OCI-LY3 (cell line): ENCODE results near the gene PCED1A.

ENCODE experiments used
- H2AFZ ChIP-seq: fragments of 200-600, 300-600 bp; shearing (Covaris generic); 2 replicates; pipeline ENCODE4 v1.6.0; 2014; ENCODE audit warnings: antibody characterized with exemption, low read depth, low read length
- H3K27ac ChIP-seq: fragments of 200-600, 300-600 bp; sonication (generic); 2 replicates; pipeline ENCODE4 v1.5.1; 2014; ENCODE audit warnings: mild to moderate bottlenecking, low read length, moderate library complexity, mixed read lengths
- H3K27me3 ChIP-seq: fragments of 200-600, 300-600 bp; sonication (generic); 2 replicates; pipeline ENCODE4 v1.6.1; 2014; ENCODE audit warnings: low read depth, low read length, mixed read lengths
- H3K36me3 ChIP-seq: fragments of 200-600, 300-600 bp; sonication (generic); replicated peaks from 2 replicates; pipeline ENCODE3; 2014; ENCODE audit warnings: low read depth, low read length, mixed read lengths
- H3K4me1 ChIP-seq: fragments of 300-600, 200-600 bp; sonication (generic); 2 replicates; pipeline ENCODE4 v1.6.1; 2014; ENCODE audit warnings: low read length, mixed read lengths
- H3K4me2 ChIP-seq: fragments of 200-600, 300-600 bp; sonication (generic); 2 replicates; pipeline ENCODE4 v1.6.1; 2014; ENCODE audit warnings: low read length, mixed read lengths
- H3K4me3 ChIP-seq: fragments of 300-600, 200-600 bp; sonication (generic); 2 replicates; pipeline ENCODE4 v1.5.1; 2014; ENCODE audit warnings: antibody characterized with exemption, mild to moderate bottlenecking, low read length, moderate library complexity
- H3K79me2 ChIP-seq: fragments of 300-600, 200-600 bp; shearing (Covaris generic); 2 replicates; pipeline ENCODE4 v1.6.1; 2014; ENCODE audit warnings: mild to moderate bottlenecking, low read length, mixed read lengths
- H3K9ac ChIP-seq: fragments of 300-600, 200-600 bp; shearing (Covaris generic); 2 replicates; pipeline ENCODE4 v1.6.0; 2014; ENCODE audit warnings: mild to moderate bottlenecking, low read length, moderate library complexity
- H3K9me3 ChIP-seq: fragments of 200-600, 300-600 bp; shearing (Covaris generic); 2 replicates; pipeline ENCODE4 v1.6.1; 2014; ENCODE audit warnings: low read length, mixed read lengths; ENCODE audit not compliant: insufficient read depth
- H4K20me1 ChIP-seq: fragments of 200-600, 300-600 bp; sonication (generic); 2 replicates; pipeline ENCODE4 v1.6.1; 2016; ENCODE audit warnings: low read length, mixed read lengths; ENCODE audit not compliant: insufficient read depth
- EZH2phosphoT487 ChIP-seq: fragments of 200-600 bp; shearing (Covaris generic); IDR thresholded peaks from 2 replicates; pipeline ENCODE4 v1.6.1; 2018; ENCODE audit warnings: antibody characterized with exemption, mixed run types, low read depth
- TF ChIP-seq, protein P1 (sequence below): fragments of 200-600, 300-600 bp; sonication (generic); IDR thresholded peaks from 2 replicates; pipeline ENCODE4 v1.5.1; 2014; ENCODE audit warnings: antibody characterized with exemption, low read length, low read depth

Gene PCED1A

DNA sequence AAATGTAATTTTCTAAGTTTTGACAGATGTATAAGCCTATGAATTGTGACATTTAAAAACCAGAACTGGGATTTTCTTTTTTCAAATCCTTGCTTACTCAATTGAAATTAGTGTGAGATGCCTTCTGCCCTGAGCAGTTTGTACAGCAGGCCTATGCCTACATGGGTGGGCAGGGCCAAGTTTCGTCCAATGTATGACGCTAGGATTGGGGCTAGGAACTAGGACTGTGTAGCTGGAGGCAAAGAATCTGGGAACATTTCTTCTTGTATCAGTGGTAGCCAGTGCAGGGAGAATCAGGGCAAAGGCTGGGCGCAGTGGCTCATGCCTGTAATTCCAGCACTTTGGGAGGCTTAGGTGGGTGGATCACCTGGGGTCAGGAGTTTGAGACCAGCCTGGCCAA, 28.9 kb upstream of the PCED1A start:
- Histone ChIP-seq H3K4me1 (peaks cover 10% of the 10 kb centered on the region), H3K79me2 (peaks cover 9% of the 10 kb centered on the region), H3K27ac (no peak overlapping the region), H3K27me3 (no peaks in the 10 kb centered on the region), H3K9me3 (no peaks in the 10 kb centered on the region), H2AFZ (no peak overlapping the region), H3K9ac (no peak overlapping the region), H3K36me3 (peaks cover 3% of the 10 kb centered on the region), H3K4me2 (no peak overlapping the region), H3K4me3 (no peak overlapping the region), H4K20me1 (no peaks in the 10 kb centered on the region)
- TF ChIP-seq, protein P1, sequence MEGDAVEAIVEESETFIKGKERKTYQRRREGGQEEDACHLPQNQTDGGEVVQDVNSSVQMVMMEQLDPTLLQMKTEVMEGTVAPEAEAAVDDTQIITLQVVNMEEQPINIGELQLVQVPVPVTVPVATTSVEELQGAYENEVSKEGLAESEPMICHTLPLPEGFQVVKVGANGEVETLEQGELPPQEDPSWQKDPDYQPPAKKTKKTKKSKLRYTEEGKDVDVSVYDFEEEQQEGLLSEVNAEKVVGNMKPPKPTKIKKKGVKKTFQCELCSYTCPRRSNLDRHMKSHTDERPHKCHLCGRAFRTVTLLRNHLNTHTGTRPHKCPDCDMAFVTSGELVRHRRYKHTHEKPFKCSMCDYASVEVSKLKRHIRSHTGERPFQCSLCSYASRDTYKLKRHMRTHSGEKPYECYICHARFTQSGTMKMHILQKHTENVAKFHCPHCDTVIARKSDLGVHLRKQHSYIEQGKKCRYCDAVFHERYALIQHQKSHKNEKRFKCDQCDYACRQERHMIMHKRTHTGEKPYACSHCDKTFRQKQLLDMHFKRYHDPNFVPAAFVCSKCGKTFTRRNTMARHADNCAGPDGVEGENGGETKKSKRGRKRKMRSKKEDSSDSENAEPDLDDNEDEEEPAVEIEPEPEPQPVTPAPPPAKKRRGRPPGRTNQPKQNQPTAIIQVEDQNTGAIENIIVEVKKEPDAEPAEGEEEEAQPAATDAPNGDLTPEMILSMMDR: no peak
- no peak for TF ChIP-seq EZH2phosphoT487

DNA sequence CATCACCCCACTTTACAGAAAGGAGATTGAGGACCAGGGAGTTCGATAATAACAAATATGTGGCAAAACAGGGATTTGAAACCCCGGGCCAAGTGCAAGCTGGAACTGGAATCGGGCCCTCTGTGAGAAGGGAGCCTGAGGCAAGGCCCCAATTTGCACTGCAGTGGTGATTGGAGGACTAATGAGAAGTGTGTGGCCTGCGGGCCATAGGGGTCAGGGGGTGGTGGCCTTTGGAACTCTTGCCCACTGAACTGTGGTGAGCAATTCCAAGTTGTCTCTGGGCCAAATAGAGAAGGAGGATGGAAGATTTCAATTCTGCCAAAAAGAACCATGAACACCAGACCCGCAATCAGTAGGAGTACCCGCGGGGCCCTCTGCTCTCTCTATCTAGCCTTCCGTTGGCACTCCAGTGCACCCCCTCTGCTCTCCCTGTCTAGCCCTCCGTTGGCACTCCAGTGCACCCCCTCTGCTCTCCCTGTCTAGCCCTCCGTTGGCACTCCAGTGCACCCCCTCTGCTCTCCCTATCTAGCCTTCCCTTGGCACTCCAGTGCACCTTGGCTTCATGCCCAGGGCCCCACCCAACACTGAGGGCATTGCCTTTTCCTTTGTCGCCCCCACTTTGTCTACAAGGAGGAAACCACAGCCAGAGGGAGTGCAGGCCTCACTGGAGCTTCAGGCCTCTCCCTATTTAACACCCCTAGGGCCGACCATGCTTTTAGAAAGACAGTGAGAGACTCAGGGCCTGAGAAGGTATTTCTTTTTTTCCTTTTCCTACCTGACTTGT, 26.8 kb upstream of the PCED1A start:
- H3K9me3 ChIP-seq: no peaks in the 10 kb centered on the region
- H4K20me1 ChIP-seq: no peaks in the 10 kb centered on the region
- TF ChIP-seq, protein P1: no peak
- no peak for TF ChIP-seq EZH2phosphoT487
- no peak overlapping the region for H3K27ac ChIP-seq
- peaks cover 8% of the 10 kb centered on the region for H3K4me1 ChIP-seq
- peaks cover 3% of the 10 kb centered on the region for H3K36me3 ChIP-seq
- H3K4me2 ChIP-seq: no peak overlapping the region
- no peaks in the 10 kb centered on the region for H3K27me3 ChIP-seq
- no peak overlapping the region for H3K4me3 ChIP-seq
- no peak overlapping the region for H3K9ac ChIP-seq
- H2AFZ ChIP-seq: no peak overlapping the region
- H3K79me2 ChIP-seq: no peaks in the 10 kb centered on the region

DNA sequence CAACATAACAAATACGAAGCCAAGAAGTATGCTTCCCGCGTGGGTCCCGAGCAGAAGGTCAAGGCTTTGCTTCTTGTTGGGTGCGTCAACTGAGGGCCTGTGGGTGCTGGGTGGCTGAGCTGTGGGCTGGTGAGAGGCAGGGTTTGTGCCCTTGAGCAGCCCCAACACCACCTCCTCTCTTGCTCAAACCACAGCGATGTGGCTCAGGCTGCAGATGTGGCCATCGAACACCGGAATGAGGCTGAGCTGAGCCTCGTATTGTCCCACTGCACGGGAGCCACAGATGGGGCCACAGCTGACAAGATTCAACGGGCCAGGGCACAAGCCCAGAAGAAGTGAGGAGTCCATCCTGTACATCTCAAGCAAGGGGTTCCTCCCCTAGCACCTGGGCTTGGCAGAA, 25.8 kb upstream of the PCED1A start:
- H3K27me3 ChIP-seq: no peaks in the 10 kb centered on the region
- no peak for TF ChIP-seq EZH2phosphoT487
- TF ChIP-seq, protein P1: no peak
- H3K9ac ChIP-seq: no peak overlapping the region

DNA sequence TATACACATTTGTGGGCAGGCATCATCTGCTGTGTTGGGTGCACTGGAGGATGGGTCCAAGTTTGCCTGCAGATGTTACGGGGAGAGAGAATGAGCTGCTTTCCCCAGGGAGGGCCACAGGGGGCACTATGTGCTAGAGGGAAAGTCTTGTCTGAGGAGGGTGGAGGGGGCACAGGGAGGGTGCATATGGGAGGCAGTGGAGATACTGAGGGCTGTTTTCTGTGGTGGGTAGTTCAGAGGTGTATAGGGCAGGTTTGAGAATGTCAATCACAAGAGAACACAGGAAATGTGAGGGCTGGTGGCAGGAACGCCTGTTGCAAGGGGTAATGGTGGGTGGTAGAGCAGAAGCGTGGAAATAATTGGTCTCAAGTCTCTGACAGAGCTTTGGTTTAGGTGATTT, 25.2 kb upstream of the PCED1A start:
- Histone ChIP-seq H3K9me3 (no peaks in the 10 kb centered on the region), H3K79me2 (no peaks in the 10 kb centered on the region), H2AFZ (no peak overlapping the region), H3K36me3 (peaks cover 3% of the 10 kb centered on the region), H3K27ac (no peak overlapping the region), H3K9ac (no peak overlapping the region), H3K4me1 (no peaks in the 10 kb centered on the region), H4K20me1 (no peaks in the 10 kb centered on the region), H3K4me2 (no peak overlapping the region), H3K4me3 (no peak overlapping the region), H3K27me3 (no peaks in the 10 kb centered on the region)
- no peak for TF ChIP-seq EZH2phosphoT487
- TF ChIP-seq, protein P1: peak; percentile 27

More for the DNA sequence above, 25.8 kb upstream of the PCED1A start:
- H4K20me1 ChIP-seq: no peaks in the 10 kb centered on the region
- no peak overlapping the region for H3K27ac ChIP-seq
- no peak overlapping the region for H2AFZ ChIP-seq
- H3K36me3 ChIP-seq: peaks cover 3% of the 10 kb centered on the region
- H3K79me2 ChIP-seq: no peaks in the 10 kb centered on the region
- H3K4me1 ChIP-seq: peaks cover 4% of the 10 kb centered on the region; the same call in 1 of the 2 replicates
- no peak overlapping the region for H3K4me3 ChIP-seq
- no peaks in the 10 kb centered on the region for H3K9me3 ChIP-seq
- H3K4me2 ChIP-seq: no peak overlapping the region
